ENCODE measurements around the gene EDAR. TPM values are rescaled to one million over a fixed set of nuclear protein-coding genes. Genes with fewer than 3 reads are reported as not detected.

The EDAR gene
- total RNA-seq, 4 donors from 2014 or later = not detected

GRCh38 chr2:108927405-108927804 is 61.6 kb downstream of the EDAR start:
- Histone ChIP-seq H3K9me3 (no peaks in the 10 kb centered on the region), H3K27ac (replicated peaks in 1 of 4) (no peak overlapping the region), H3K36me3 (no peaks in the 10 kb centered on the region), H3K4me3 (no peak overlapping the region), H3K4me1 (peaks cover 0 to 27% (median 21%) of the 10 kb centered on the region in 4 donors), H3K27me3 (no peaks in the 10 kb centered on the region)
- 90% methylated on average over 3 of the region's 7 CpGs for WGBS
- TF ChIP-seq POLR2AphosphoS5 (IDR thresholded peaks at IDR 0.05) (no peak), POLR2A (IDR thresholded peaks at IDR 0.05; ENCODE audit: low read depth) (no peak), EP300 (IDR thresholded peaks at IDR 0.05) (no peak), CTCF (IDR thresholded peaks at IDR 0.05) (no peak)
- no peak for DNase-seq (ENCODE audit: extremely low spot score)
- intact Hi-C loops (cut with DNase I) = loop anchor here (10.0 kb wide), 1 partner anchor 587 kb away; no protein-coding TSS in a partner anchor

- TF ChIP-seq POLR2A (IDR thresholded peaks at IDR 0.05; ENCODE audit: low read depth) = no peak
- TF ChIP-seq POLR2AphosphoS5 (IDR thresholded peaks at IDR 0.05) = no peak
- no peak for TF ChIP-seq CTCF (IDR thresholded peaks at IDR 0.05)
- no peak for TF ChIP-seq EP300 (IDR thresholded peaks at IDR 0.05)
- Histone ChIP-seq H3K27me3 (no peaks in the 10 kb centered on the region), H3K9me3 (no peaks in the 10 kb centered on the region), H3K36me3 (no peaks in the 10 kb centered on the region), H3K27ac (replicated peaks in 1 of 4) (no peak overlapping the region), H3K4me1 (peaks cover 0 to 31% (median 23%) of the 10 kb centered on the region in 4 donors), H3K4me3 (no peak overlapping the region)
- intact Hi-C loops (cut with DNase I) = loop anchor here (10.0 kb wide), 1 partner anchor 588 kb away; no protein-coding TSS in a partner anchor
- 88% methylated on average over 16 of the region's 20 CpGs for WGBS
- no peak for DNase-seq (ENCODE audit: extremely low spot score)
Measured at GRCh38 chr2:108926561-108927380, 62.2 kb downstream of the EDAR start.

- TF ChIP-seq EP300 (IDR thresholded peaks at IDR 0.05) = no peak
- no peak for TF ChIP-seq POLR2A (IDR thresholded peaks at IDR 0.05; ENCODE audit: low read depth)
- TF ChIP-seq CTCF (IDR thresholded peaks at IDR 0.05) = no peak
- no peak for TF ChIP-seq POLR2AphosphoS5 (IDR thresholded peaks at IDR 0.05)
- Histone ChIP-seq H3K27me3 (no peaks in the 10 kb centered on the region), H3K4me3 (no peak overlapping the region), H3K4me1 (peaks cover 0 to 31% (median 23%) of the 10 kb centered on the region in 4 donors), H3K36me3 (no peaks in the 10 kb centered on the region), H3K27ac (replicated peaks in 1 of 4) (no peak overlapping the region), H3K9me3 (no peaks in the 10 kb centered on the region)
- WGBS = 71% methylated on average over 8 of the region's 8 CpGs
- DNase-seq (ENCODE audit: extremely low spot score) = no peak
- intact Hi-C loops (cut with DNase I) = loop anchor here (10.0 kb wide), 1 partner anchor 589 kb away; no protein-coding TSS in a partner anchor
Measured at GRCh38 chr2:108925735-108926134, 63.3 kb downstream of the EDAR start.

GRCh38 chr2:108925286-108925685 is 63.7 kb downstream of the EDAR start:
- intact Hi-C loops (cut with DNase I) = loop anchor here (10.0 kb wide), 1 partner anchor 590 kb away; no protein-coding TSS in a partner anchor
- DNase-seq (ENCODE audit: extremely low spot score) = no peak

GRCh38 chr2:108924580-108925251 is 64.3 kb downstream of the EDAR start:
- Histone ChIP-seq H3K36me3 (no peaks in the 10 kb centered on the region), H3K4me1 (peaks cover 0 to 31% (median 23%) of the 10 kb centered on the region in 4 donors), H3K27me3 (no peaks in the 10 kb centered on the region), H3K4me3 (no peak overlapping the region), H3K9me3 (no peaks in the 10 kb centered on the region), H3K27ac (replicated peaks in 1 of 4) (no peak overlapping the region)
- WGBS = 77% methylated on average over 14 of the region's 14 CpGs
- intact Hi-C loops (cut with DNase I) = loop anchor here (10.0 kb wide), 1 partner anchor 590 kb away; no protein-coding TSS in a partner anchor
- TF ChIP-seq POLR2A (IDR thresholded peaks at IDR 0.05; ENCODE audit: low read depth) (no peak), POLR2AphosphoS5 (IDR thresholded peaks at IDR 0.05) (no peak), EP300 (IDR thresholded peaks at IDR 0.05) (no peak), CTCF (IDR thresholded peaks at IDR 0.05) (no peak)
- DNase-seq (ENCODE audit: extremely low spot score) = no peak

More at GRCh38 chr2:108925286-108925685, 63.7 kb downstream of the EDAR start:
- Histone ChIP-seq H3K27ac (replicated peaks in 1 of 4) (no peak overlapping the region), H3K4me3 (no peak overlapping the region), H3K9me3 (no peaks in the 10 kb centered on the region), H3K27me3 (no peaks in the 10 kb centered on the region), H3K36me3 (no peaks in the 10 kb centered on the region), H3K4me1 (peaks cover 0 to 31% (median 23%) of the 10 kb centered on the region in 4 donors)
- 91% methylated on average over 6 of the region's 6 CpGs for WGBS
- TF ChIP-seq POLR2AphosphoS5 (IDR thresholded peaks at IDR 0.05) = no peak

All from esophagus muscularis mucosa (tissue), 4 donors.